Body of pancreas (tissue), 4 donors: ENCODE data around the gene NRF1.

Experiments used
- CTCF ChIP-seq, 7 experiments: fragments of 450-650 bp in 4 of 7; fragments of 200-600 bp in 3 of 7; sonication (generic) in 3 of 7; IDR thresholded peaks; one replicate each; pipeline ENCODE4 v1.5.1; 2016 to 2019; ENCODE audit warnings: antibody characterized with exemption in 7 of 7
- POLR2A ChIP-seq, 3 donors: fragments of 450-650 bp; IDR thresholded peaks; one replicate each; pipeline ENCODE4 v1.6.1; 2016; ENCODE audit warnings: antibody characterized with exemption in 3 of 3, mild to moderate bottlenecking in 2 of 3

- no peak for TF ChIP-seq CTCF (IDR thresholded peaks at IDR 0.05)
- no peak for TF ChIP-seq POLR2A (IDR thresholded peaks at IDR 0.05)
Measured at GRCh38 chr7:129657363-129657762, 45.8 kb downstream of the NRF1 start.
